ENCODE results near the gene RHOBTB1.
"Not testable (repeated sequence)": the region's sequence is repeated elsewhere in the genome, so short reads cannot be mapped to it uniquely, and the experiment has no call there.

The RHOBTB1 gene

GRCh38 chr10:60944058-60944909, at the start of gene RHOBTB1:
TSS of gene RHOBTB1 (minus strand) at chr10:60944185. CDS start at chr10:60911542, 32,643 bp downstream.
- DNase-seq (ENCODE audit: low spot score): peak; percentile 90

GRCh38 chr10:60992636-60993035, 48.7 kb upstream of the RHOBTB1 start:
- no peak for DNase-seq (ENCODE audit: low spot score)

- no peak for DNase-seq (ENCODE audit: low spot score)
These were observed 46.7 kb upstream of the RHOBTB1 start for GRCh38 chr10:60990663-60991062.

- no peak for DNase-seq (ENCODE audit: low spot score)
These were observed 45.5 kb upstream of the RHOBTB1 start for GRCh38 chr10:60989400-60989876.

- DNase-seq (ENCODE audit: low spot score): no peak
These were observed 42.8 kb upstream of the RHOBTB1 start for GRCh38 chr10:60986791-60987190.

- DNase-seq (ENCODE audit: low spot score): no peak
These were observed 42.0 kb upstream of the RHOBTB1 start for GRCh38 chr10:60985951-60986350.

- DNase-seq (ENCODE audit: low spot score): no peak
These were observed 37.0 kb upstream of the RHOBTB1 start for GRCh38 chr10:60980997-60981396.

GRCh38 chr10:60979667-60980104, 35.7 kb upstream of the RHOBTB1 start:
- no peak for DNase-seq (ENCODE audit: low spot score)

- DNase-seq (ENCODE audit: low spot score): no peak
These were observed 34.5 kb upstream of the RHOBTB1 start for GRCh38 chr10:60978287-60979115.

- DNase-seq (ENCODE audit: low spot score): no peak
These were observed 33.5 kb upstream of the RHOBTB1 start for GRCh38 chr10:60977161-60978122.

GRCh38 chr10:60976687-60977086, 32.7 kb upstream of the RHOBTB1 start:
- no peak for DNase-seq (ENCODE audit: low spot score)

- no peak for DNase-seq (ENCODE audit: low spot score)
These were observed 31.7 kb upstream of the RHOBTB1 start for GRCh38 chr10:60975716-60976115.

GRCh38 chr10:60974463-60975149, 30.6 kb upstream of the RHOBTB1 start:
- no peak for DNase-seq (ENCODE audit: low spot score)

GRCh38 chr10:60973086-60973485, 29.1 kb upstream of the RHOBTB1 start:
- no peak for DNase-seq (ENCODE audit: low spot score)

GRCh38 chr10:60972181-60972580, 28.2 kb upstream of the RHOBTB1 start:
- not testable (repeated sequence) for DNase-seq (ENCODE audit: low spot score)

GRCh38 chr10:60970526-60970925, 26.5 kb upstream of the RHOBTB1 start:
- DNase-seq (ENCODE audit: low spot score): no peak

GRCh38 chr10:60968504-60968903, 24.5 kb upstream of the RHOBTB1 start:
- DNase-seq (ENCODE audit: low spot score): no peak

GRCh38 chr10:60967854-60968484, 24.0 kb upstream of the RHOBTB1 start:
- DNase-seq (ENCODE audit: low spot score): no peak

GRCh38 chr10:60967260-60967659, 23.3 kb upstream of the RHOBTB1 start:
- no peak for DNase-seq (ENCODE audit: low spot score)

- DNase-seq (ENCODE audit: low spot score): no peak
These were observed 21.7 kb upstream of the RHOBTB1 start for GRCh38 chr10:60965696-60966095.
